Activated T-cell treated with anti-CD3 and anti-CD28 coated beads for 1 hour (primary cell): ENCODE data around the gene XRN2.

Source experiments
- DNase-seq: peaks from one replicate; pipeline ENCODE4 v3.0.0-alpha.2; 2020; ENCODE audit warnings: low read depth

Gene XRN2

DNA sequence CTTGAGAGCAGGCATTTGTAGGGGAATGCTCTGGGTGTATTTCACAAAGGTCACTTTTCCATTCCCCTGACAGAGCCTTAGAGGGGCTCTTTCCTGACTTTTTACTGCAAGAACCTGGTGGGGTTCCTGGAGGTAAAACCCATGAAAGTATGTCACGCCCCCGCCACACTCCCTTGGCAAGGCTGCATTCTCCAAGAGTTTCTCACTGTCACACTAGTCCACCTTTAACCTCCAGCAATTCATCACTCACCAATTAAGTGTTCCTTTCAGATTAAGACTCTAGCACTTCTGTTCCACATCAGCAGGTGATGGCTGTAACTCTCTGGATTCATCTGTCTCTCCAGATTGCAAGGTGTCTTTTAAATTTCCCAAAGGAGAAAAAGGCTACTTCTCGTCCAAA, 126.9 kb downstream of the XRN2 start:
- no peak for DNase-seq

DNA sequence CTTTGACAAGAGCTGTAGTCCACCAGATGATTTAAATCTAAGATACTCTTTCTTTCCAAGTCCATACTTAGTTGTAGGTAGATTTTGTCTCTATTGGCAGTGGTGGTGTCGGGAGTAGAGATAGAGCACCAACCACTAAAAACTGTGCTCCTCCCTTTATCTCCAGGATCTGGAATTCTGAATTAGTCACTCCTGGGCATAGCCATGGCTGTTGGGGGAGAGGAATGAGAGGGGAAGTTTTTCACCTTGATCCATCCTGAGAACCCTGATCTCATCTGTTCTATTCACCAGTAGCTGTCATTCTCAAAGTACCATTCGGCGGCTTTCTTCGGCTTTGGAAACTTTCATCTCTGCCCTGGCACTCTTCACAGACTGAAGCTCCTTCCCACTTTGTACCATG, 129.8 kb downstream of the XRN2 start:
- DNase-seq = no peak

DNA sequence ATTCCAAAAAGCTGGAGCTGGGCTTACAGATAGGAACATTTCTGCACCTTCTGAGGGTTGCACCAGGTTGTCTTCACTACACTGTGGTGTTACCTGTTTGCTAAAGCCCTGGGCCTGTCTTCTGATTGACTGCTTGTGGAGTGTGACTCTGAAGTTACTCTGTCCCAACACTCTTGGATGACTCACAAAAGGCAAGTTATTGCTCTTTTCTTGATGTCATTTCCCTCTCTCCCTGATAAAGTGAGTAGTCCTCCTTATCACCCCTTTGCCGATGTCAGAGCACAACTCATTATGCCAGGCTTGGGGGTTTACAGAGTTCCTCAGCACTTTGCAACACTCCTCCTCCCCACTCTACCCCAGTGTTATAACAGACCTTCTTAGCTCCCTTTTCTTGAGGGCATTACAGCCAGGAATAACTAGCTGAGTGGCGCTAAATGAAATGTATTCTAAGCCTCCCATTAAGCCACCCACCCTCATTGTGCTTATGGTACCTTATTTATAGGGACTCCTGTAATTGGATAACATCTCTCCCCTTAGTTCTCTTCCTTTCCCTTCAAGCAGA, 130.3 kb downstream of the XRN2 start:
- no peak for DNase-seq

DNA sequence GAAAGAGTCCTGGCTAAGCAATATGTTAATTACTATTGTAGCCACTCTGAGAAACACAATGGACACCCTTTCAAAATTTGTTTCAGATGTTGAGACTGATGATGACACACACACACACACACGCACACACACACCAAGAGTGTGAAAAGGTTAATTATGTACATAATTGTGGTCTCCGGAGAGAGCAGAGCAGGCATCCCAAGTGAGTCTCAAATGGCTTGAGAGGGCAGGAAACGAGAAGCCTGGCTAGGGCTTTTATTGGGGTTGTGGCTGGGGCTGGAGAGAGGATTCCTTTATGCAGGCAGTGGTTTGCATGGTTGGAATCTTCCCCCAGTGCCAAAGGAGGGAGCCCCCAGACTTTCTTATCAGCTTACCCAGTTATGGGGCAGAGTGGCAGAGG, 132.4 kb downstream of the XRN2 start:
- no peak for DNase-seq

DNA sequence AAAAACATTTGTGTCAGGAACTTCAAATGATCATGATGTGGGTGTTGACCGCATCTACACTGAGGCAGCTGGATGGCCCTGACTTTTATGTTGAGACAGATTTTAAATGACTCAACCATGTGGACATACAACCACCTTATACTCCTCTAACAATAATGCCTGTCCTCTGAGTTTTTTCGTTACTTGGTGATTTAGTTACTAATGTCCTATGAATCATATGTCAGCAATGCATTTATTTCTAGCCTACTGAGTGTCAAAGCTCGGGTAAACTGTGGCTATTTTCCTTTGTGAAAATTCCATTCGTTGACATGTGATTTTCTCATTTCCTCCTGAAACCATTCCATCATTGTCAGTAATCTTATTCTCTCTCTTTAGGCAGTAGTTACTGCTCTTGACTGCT, 133.1 kb downstream of the XRN2 start:
- no peak for DNase-seq

DNA sequence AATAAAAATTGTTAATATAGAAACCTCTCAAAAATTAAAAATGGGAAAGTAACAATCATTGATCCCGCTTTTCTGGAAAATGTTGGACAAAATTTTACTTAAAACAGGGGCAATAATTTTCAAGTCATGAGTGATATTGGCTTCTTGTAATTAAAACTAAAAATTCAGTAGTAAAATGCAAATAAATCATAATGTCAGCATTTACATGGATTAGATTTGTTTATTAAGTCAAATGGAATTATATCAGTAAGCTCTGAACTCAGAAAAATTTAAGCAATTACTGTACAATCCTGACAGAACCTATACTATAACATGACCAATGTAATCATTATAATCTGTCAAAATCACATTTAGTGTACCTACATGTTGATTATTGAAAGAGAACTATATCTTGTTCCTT, 134.1 kb downstream of the XRN2 start:
- no peak for DNase-seq

DNA sequence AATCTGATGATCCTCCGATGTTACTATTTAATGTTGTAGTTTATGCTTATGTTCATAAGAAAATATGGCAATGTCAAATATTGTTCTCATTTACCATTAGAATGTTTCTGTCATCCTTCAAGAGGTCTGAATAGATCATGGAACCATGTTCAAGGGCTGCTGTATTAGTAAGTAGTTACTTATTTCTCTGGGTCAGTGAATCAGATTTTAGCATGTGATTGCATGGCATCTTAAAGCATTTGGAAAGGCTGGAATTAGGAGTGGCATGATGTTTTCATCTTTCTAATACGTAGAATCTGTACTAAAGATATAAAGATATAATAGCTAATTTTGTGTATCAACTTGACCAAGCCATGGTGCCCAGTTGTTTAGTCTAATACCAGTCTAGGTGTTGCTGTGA, 134.7 kb downstream of the XRN2 start:
- DNase-seq = no peak
